Dorsolateral prefrontal cortex (tissue), 118 donors: ENCODE results near the gene PIGC. TPM values are rescaled to one million over a fixed set of nuclear protein-coding genes. Genes with fewer than 3 reads are reported as not detected.

Experiments used
- total RNA-seq, 120 experiments: library from RNA; stranded (reverse); gene quantifications; one replicate each; pipeline versions ENCODE4 v1.2.3 to v1.2.4, GENCODE V29; 2022

The PIGC gene
- total RNA-seq, 120 experiments from 2014 or later: 10.6 to 22.8 (median 16.0) TPM

Other genes with a start within 250 kb of the PIGC start
- gene C1orf105, start 23.4 kb downstream of the PIGC start, total RNA-seq: 1 to 10 TPM in 7 of 120 experiments, under 1 TPM in 8, not detected in 105; 0.43 to 2.8 (median 0.66) TPM
- gene SUCO, start 89.1 kb upstream of the PIGC start, total RNA-seq: 10 to 100 TPM; 24.2 to 46.6 (median 34.6) TPM
- under 1 TPM in 9 of 120 experiments, not detected in 111; 0.24 to 0.83 (median 0.43) TPM for gene FASLG, start 215.0 kb upstream of the PIGC start, total RNA-seq